GM19467 (cell line): ENCODE measurements around the gene PTPRB.

Experiments
- ATAC-seq: cut with Tn5 transposase; IDR thresholded peaks from one replicate; pipeline ENCODE4 v1.9.1; 2021; ENCODE audit warnings: mild to moderate bottlenecking, moderate library complexity; ENCODE audit not compliant: unreplicated experiment

The PTPRB gene

GRCh38 chr12:70644861-70645260 lies 7.6 kb upstream of the PTPRB start:
- ATAC-seq: no peak

- no peak for ATAC-seq
Observed at GRCh38 chr12:70643939-70644338, 6.7 kb upstream of the PTPRB start.

GRCh38 chr12:70641691-70642090 lies 4.5 kb upstream of the PTPRB start:
- no peak for ATAC-seq

- ATAC-seq: no peak
Observed at GRCh38 chr12:70640901-70641300, 3.7 kb upstream of the PTPRB start.

- ATAC-seq: no peak
Observed at GRCh38 chr12:70639535-70639934, 2.3 kb upstream of the PTPRB start.

GRCh38 chr12:70638639-70639360 lies 1.6 kb upstream of the PTPRB start:
- ATAC-seq: no peak

DNA sequence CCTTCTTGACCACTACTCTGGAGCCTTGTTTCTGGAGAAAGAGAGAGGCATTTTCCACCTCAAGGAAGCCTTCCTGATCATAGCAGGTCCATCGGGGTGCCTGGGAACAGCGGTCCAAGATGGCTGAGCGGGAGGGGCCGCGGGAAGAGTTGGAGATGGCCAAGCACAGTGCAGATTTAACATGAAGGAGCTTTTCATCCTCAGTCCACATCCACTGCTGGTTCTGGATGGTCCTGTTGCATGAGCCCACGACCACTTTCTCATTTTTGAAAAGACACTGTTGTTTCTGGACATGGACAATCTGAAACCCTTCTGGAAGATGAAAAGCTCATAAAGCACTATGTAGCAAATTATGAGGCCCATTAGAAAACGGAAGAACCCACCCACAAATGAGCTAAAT lies 1.5 kb downstream of the PTPRB start:
- no peak for ATAC-seq

GRCh38 chr12:70628701-70629480 lies 8.3 kb downstream of the PTPRB start:
- ATAC-seq: no peak

- no peak for ATAC-seq
Observed at GRCh38 chr12:70627677-70628076, 9.6 kb downstream of the PTPRB start.

GRCh38 chr12:70626180-70626579 lies 11.0 kb downstream of the PTPRB start:
- no peak for ATAC-seq

DNA sequence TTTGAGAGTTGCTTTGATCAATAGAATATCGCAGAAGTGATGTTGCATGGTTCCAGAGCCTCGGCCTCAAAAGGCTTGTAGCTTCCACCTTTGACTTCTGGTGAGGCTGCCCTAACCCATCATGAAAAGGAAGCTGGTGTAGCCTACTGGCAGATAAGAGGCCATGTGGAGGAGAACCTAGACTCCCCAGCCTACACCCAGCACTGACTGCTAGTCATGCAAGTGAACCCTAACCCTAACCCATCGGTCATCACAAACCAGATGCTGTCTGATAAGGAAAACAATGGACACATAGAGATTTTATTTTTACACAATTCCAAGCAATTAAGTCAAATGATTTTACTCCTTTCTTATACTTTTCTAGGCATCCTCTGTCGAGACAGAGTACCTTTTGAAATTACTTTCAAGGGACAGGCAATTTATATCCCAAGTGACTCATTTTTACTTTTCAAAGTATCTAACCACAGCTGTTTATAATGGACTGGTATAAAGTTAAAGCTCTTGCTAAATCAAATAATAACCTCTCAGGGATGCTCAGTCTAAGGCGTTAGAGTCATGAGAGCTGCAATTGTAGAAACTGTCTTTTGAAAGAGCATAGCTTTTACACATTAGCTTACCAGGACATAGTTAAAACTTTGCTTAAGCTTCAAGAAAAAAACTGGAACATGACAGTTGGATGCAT lies 17.6 kb downstream of the PTPRB start:
- ATAC-seq: no peak

DNA sequence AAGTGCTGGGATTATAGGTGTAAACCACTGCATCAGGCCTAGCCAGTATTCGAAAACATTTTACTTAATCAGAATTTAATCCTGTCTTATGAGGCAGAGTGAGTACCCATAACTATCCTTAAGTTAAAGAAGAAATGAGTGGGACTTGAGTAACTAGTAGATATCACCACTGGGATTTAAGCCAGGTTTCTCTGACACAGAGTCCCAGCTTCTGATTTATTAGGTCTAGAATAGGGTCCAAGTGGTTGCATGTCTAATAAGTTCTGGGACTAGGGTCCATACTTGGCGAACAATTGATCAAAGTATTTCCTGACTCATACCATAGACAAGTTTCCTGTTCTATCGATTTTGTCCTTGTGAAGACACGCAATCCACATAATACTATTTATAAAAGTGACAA lies 18.9 kb downstream of the PTPRB start:
- no peak for ATAC-seq

DNA sequence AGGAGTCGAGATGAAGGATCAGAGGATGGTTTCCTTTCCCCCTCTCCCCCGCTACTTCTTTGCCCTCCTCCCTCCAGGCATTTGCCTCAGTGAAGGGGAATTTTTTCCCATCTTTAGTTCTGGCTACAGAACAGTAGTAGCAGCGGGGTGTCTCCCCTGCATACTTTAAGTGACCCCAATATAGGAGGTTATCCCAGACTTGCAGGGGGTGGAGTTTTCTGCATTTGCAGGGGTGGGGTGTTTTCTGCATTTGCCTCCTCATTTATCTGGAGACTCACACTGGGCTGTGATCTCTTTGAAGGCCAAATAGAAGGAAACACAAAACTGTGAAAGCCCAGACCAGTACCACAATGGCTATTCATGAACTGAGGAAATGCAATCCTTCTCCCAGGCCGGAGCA lies 19.8 kb downstream of the PTPRB start:
- ATAC-seq: no peak

- ATAC-seq: no peak
Observed at GRCh38 chr12:70615174-70615866, 21.9 kb downstream of the PTPRB start.

DNA sequence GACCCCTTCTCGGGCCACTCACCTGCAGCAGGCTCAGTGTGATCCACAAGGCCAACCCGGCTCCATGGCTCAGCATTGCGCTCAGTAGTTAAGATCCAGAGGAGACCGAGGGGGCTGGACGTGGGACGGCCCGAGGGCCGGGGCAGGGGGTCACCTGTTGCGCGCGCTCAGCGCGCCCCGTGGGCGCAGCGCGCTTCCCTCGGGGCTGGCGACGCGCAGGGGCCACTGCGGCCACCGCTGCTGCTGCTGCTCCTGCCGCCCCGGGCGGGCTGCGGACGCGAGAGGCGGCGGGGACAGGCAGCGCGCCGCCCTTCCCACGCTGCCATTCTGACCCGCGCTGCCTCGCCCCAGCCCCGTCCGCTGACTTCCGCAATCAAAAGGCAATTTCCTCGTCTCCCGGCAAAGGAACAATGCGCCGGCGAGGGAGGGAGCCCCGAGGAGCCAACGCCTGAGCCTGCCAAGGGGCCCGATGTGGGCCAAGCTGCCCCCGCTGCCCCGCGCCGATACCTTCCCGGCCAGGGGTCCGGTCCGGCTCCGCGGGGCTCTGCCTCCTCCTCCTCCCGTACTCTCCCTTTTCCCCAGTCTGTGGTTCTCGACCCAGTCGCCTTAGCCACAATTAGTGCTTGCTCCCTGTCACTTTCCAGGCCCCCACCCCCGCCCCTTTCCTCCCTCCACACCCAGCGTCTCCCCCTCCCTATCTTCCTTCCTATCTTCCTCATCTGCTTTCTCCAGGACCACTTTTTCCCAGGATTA lies 27.3 kb downstream of the PTPRB start:
- no peak for ATAC-seq

DNA sequence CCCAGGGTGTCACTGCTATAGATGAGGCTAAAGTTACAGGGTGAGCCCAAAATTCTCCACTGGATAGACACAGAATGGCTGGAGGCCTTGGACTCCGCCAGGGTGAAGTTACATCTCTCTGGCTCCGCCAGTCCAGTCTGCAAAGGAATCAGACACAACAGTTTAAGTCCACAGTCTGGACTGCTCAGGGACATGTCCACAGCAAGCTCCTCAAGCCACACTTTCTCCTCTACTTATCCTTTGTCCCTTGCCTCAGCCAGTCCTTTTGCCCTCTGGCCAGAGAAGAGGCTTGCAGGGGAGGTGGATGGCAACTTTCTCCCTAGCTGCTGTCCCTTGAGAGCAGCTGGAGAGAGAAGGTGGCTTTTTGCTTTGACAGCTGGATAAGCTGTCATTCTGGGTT lies 28.0 kb downstream of the PTPRB start:
- ATAC-seq: no peak

GRCh38 chr12:70608184-70608583 lies 29.0 kb downstream of the PTPRB start:
- ATAC-seq: no peak

DNA sequence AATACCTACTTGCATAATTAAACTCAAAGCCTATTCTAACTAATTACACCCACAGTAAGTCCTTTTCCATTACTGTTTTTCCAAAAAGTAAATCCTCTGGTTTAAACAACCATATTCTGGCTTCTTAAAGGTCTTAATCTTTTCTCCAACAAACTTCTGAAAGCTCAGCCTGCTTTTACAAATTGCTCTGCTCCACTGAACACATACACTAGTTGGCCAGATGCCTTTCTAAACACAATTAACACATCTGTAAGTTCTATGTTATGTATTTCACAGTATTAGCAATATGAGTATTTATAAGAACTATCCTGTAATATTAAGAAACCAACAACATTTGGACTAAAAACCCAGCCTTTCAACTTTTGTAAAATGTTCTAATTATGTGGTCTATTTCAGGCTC lies 30.1 kb downstream of the PTPRB start:
- ATAC-seq: no peak

DNA sequence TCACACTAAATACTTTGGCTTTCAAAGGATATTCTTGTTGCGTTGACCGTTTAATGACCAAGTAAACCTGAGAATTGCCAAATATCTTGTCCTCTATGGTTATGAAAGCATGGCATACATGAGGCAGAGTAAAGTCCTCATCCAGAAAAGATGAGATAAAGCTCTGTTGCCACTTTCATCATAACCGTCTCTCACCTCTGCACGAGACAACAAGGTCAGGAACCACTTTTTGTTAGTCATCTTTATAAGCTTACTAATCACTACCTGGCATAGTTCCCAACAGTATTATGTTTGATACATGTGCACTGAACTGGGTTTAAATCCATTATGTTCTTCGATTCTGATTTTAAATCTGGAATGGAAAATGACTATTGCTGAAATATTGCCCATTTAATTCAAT lies 31.3 kb downstream of the PTPRB start:
- ATAC-seq: no peak

- no peak for ATAC-seq
Observed at GRCh38 chr12:70604662-70605061, 32.6 kb downstream of the PTPRB start.

DNA sequence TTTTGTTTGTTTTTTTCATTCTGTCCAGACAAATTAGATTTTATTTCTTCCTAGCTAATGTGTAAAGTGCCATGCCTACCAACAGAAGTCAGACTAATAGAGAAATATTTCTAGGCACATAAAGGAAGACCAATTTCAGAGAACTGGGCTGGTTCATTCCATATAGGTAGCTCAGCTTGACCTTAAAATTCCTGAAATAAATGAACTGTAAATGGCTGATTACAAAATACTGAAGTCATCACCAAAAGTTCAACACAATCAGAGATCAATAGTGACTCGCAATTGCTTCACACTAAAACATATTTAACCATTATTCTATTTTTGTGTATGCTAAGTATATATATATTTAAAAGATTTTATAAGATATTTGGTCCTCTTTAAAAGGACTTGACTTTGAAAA lies 34.2 kb downstream of the PTPRB start:
- ATAC-seq: no peak
